Naive thymus-derived CD8-positive, alpha-beta T cell (primary cell): ENCODE results near the gene ADPRS. TPM values are rescaled to one million over a fixed set of nuclear protein-coding genes. Genes with fewer than 3 reads are reported as not detected.

Experiments used
- ATAC-seq, 2 donors: fragments of 150-1000 bp; cut with Tn5 transposase in 1 of 2; sonication (Bioruptor Pico), chemical (Tn5 transposase) in 1 of 2; 1 replicate in 1 of 2; 2 replicates in 1 of 2; pipeline ENCODE4 v1.10.0; 2021; ENCODE audit warnings: mild to moderate bottlenecking in 2 of 2, moderate library complexity in 2 of 2
- POLR2A ChIA-PET: fragments of 350-600 bp; sonication (Branson Sonifier 250); formaldehyde crosslinking; loops from one replicate; lab custom pipeline; 2021; ENCODE audit warnings: antibody characterized with exemption; lab: Charles Lee
- DNase-seq, 10 donors: peaks; one replicate each; pipeline versions ENCODE4 v3.0.0 to v3.0.0-alpha.2; 2020 to 2022
- H3K27ac Mint-ChIP-seq, 10 donors: one replicate each; pipeline ENCODE4 v1.8.0; 2020 to 2022; ENCODE audit warnings: mild to moderate bottlenecking in 10 of 10, mixed read lengths in 10 of 10, moderate library complexity in 4 of 10, inconsistent platforms in 1 of 10
- H3K27me3 Mint-ChIP-seq, 5 donors: one replicate each; pipeline ENCODE4 v1.8.0; 2021 to 2022; ENCODE audit warnings: mixed read lengths in 5 of 5
- H3K36me3 Mint-ChIP-seq, 3 donors: one replicate each; pipeline ENCODE4 v1.8.0; 2020 to 2022; ENCODE audit warnings: mixed read lengths in 3 of 3, mild to moderate bottlenecking in 2 of 3, inconsistent platforms in 1 of 3
- H3K4me1 Mint-ChIP-seq, 4 donors: one replicate each; pipeline ENCODE4 v1.8.0; 2021 to 2022; ENCODE audit warnings: mixed read lengths in 4 of 4
- H3K4me3 Mint-ChIP-seq, 10 donors: one replicate each; pipeline ENCODE4 v1.8.0; 2020 to 2022; ENCODE audit warnings: mild to moderate bottlenecking in 10 of 10, mixed read lengths in 10 of 10, moderate library complexity in 6 of 10, inconsistent platforms in 1 of 10
- H3K9me3 Mint-ChIP-seq, 9 donors: one replicate each; pipeline ENCODE4 v1.8.0; 2020 to 2022; ENCODE audit warnings: mixed read lengths in 9 of 9, mild to moderate bottlenecking in 3 of 9, inconsistent platforms in 1 of 9, moderate library complexity in 1 of 9
- polyA plus RNA-seq, 3 donors: library from polyadenylated mRNA; unstranded; fragments of 300-500 nt; fragmentation: Illumina TruSeq; gene quantifications; one replicate each; pipeline ENCODE4 v1.2.3, GENCODE V29; 2021
- total RNA-seq, 8 experiments: library from RNA in 2 of 8; stranded (reverse) in 2 of 8; gene quantifications; one replicate each; pipeline ENCODE4 v1.2.3 and lab custom pipeline; 2021 to 2026

The ADPRS gene
- total and polyA plus RNA-seq, 5 experiments from 2014 or later, result 9.9 to 30.4 (median 24.8) TPM

DNA sequence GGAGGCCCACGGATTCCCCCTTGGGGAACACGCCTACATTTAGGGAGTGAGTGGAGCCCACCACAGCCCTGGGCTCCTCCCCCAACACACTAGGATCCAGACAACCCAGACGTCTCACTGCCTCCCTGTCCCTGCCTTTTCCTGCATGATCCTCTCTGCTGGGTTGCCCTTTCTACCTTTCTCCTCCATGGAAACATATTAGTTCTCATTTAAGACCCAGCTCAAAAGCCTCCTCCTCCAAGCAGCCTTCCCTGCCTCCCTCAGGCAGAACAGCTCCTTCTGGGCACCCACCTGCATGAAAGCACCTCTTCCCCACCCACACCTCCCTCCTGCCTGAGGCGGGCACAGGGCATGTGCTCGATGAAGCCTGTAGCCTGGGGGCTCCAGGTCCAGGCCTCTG lies 25.7 kb downstream of the ADPRS start:
- Mint-ChIP-seq H3K9me3 (no peaks in the 10 kb centered on the region), H3K27ac (peak overlapping the region in 2 of 10 donors; percentile 23 to 59), H3K4me1 (peaks cover 13 to 34% (median 21%) of the 10 kb centered on the region in 4 donors), H3K4me3 (no peak overlapping the region), H3K36me3 (no peaks in the 10 kb centered on the region), H3K27me3 (no peaks in the 10 kb centered on the region)
- POLR2A ChIA-PET, result interaction anchor here (1.7 kb wide), 1 partner anchor 43 kb away, joined by 3 read pairs; no protein-coding TSS in a partner anchor
- no peak for DNase-seq
- ATAC-seq, result no peak

- Mint-ChIP-seq H3K27me3 (peaks cover 0 to 3% (median 0%) of the 10 kb centered on the region in 5 donors), H3K4me3 (no peak overlapping the region), H3K9me3 (no peaks in the 10 kb centered on the region), H3K27ac (peak overlapping the region in 1 of 10 donors; percentile 49), H3K4me1 (peaks cover 10 to 28% (median 16%) of the 10 kb centered on the region in 4 donors), H3K36me3 (no peaks in the 10 kb centered on the region)
- no peak for ATAC-seq
- DNase-seq, result no peak
- POLR2A ChIA-PET, result interaction anchor here (1.7 kb wide), 1 partner anchor 42 kb away, joined by 3 read pairs; no protein-coding TSS in a partner anchor
Measured at GRCh38 chr1:36115200-36115669, 26.5 kb downstream of the ADPRS start.

DNA sequence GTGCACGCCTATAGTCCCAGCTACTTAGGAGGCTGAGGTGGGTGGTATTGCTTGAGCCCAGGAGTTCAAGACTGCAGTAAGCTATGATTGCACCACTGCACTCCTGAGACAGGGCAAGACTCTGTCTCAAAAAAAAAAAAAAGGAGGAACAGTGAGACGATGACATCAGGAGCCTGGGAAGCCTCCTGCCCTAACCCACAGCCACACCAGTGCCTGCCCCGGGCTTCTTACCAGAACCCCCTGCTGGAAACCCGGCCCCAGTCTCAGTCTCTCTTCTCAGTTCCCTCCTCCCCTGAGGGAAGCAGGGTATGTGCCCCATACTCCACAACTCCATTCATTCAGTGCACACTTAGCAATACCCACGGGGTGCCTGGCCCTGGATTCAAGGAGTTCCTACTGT lies 27.2 kb downstream of the ADPRS start:
- no peaks in the 10 kb centered on the region for H3K9me3 Mint-ChIP-seq
- no peaks in the 10 kb centered on the region for H3K36me3 Mint-ChIP-seq
- peaks cover 8 to 21% (median 12%) of the 10 kb centered on the region in 4 donors for H3K4me1 Mint-ChIP-seq
- POLR2A ChIA-PET, result interaction anchor here (1.7 kb wide), 1 partner anchor 41 kb away, joined by 3 read pairs; no protein-coding TSS in a partner anchor
- DNase-seq (no peak), ATAC-seq (no peak)
- no peak overlapping the region for H3K4me3 Mint-ChIP-seq
- H3K27ac Mint-ChIP-seq, result no peak overlapping the region
- peaks cover 0 to 3% (median 0%) of the 10 kb centered on the region in 5 donors for H3K27me3 Mint-ChIP-seq

- POLR2A ChIA-PET, result interaction anchor here (0.5 to 1.5 kb wide), 3 partner anchors 16 to 28 kb away, joined by 3 to 4 read pairs (median 4); no protein-coding TSS in a partner anchor
- Mint-ChIP-seq H3K9me3 (no peaks in the 10 kb centered on the region), H3K27ac (peak overlapping the region in 1 of 10 donors; percentile 44), H3K27me3 (peaks cover 0 to 3% (median 0%) of the 10 kb centered on the region in 5 donors), H3K36me3 (no peaks in the 10 kb centered on the region), H3K4me1 (peaks cover 0 to 13% (median 5%) of the 10 kb centered on the region in 4 donors), H3K4me3 (no peak overlapping the region)
- DNase-seq (no peak), ATAC-seq (no peak)
Measured at GRCh38 chr1:36116901-36117300, 28.2 kb downstream of the ADPRS start.

- Mint-ChIP-seq H3K9me3 (no peaks in the 10 kb centered on the region), H3K4me3 (no peak overlapping the region), H3K4me1 (peaks cover 12 to 14% (median 13%) of the 10 kb centered on the region in 4 donors), H3K27me3 (peaks cover 8 to 19% (median 16%) of the 10 kb centered on the region in 5 donors), H3K36me3 (no peaks in the 10 kb centered on the region), H3K27ac (peak overlapping the region in 1 of 10 donors; percentile 47)
- POLR2A ChIA-PET, result interaction anchor here (0.6 to 5.7 kb wide), 4 partner anchors 10 to 46 kb away, joined by 3 to 35 read pairs (median 5); no protein-coding TSS in a partner anchor
- DNase-seq (no peak), ATAC-seq (no peak)
Measured at GRCh38 chr1:36118447-36119204, 29.9 kb downstream of the ADPRS start.

DNA sequence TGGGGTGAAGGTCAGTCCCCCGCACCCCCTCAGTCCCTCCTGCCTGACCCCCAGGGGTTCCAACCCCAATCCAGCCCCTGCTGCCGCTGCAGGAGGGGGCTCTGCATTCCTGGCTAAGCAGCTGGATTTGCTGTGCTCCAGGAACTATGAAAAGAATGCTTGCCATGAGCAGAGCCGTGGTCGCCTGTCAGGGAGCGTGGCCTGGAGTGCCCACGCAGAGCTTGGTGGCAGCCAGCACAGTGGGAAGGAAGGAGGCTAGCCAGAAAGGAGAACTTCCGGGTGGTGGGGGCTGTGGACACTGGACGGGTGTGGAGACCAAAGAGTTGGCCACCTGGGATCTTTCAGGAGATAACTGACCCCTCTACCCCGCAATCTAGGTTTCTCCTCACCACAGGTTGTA lies 30.8 kb downstream of the ADPRS start:
- POLR2A ChIA-PET, result interaction anchor here (0.6 to 5.7 kb wide), 4 partner anchors 11 to 1871 kb away, joined by 3 to 35 read pairs (median 4); no protein-coding TSS in a partner anchor
- Mint-ChIP-seq H3K36me3 (no peaks in the 10 kb centered on the region), H3K27me3 (peaks cover 11 to 25% (median 22%) of the 10 kb centered on the region in 5 donors), H3K9me3 (no peaks in the 10 kb centered on the region), H3K4me3 (no peak overlapping the region), H3K4me1 (peaks cover 14 to 21% (median 19%) of the 10 kb centered on the region in 4 donors), H3K27ac (no peak overlapping the region)
- DNase-seq (no peak), ATAC-seq (no peak)

GRCh38 chr1:36122062-36123030 lies 33.7 kb downstream of the ADPRS start:
- peaks cover 19 to 40% (median 30%) of the 10 kb centered on the region in 5 donors for H3K27me3 Mint-ChIP-seq
- H3K4me3 Mint-ChIP-seq, result peak overlapping the region in 6 of 10 donors; percentile 10 to 79 (median 48)
- H3K9me3 Mint-ChIP-seq, result no peaks in the 10 kb centered on the region
- peak overlapping the region in 7 of 10 donors; percentile 24 to 77 (median 47) for H3K27ac Mint-ChIP-seq
- POLR2A ChIA-PET, result interaction anchor here (1.1 to 5.7 kb wide), 2 partner anchors 9 to 14 kb away, joined by 4 to 35 read pairs; no protein-coding TSS in a partner anchor
- H3K36me3 Mint-ChIP-seq, result no peaks in the 10 kb centered on the region
- DNase-seq (no peak), ATAC-seq (peak in 1 of 2 donors; percentile 7)
- H3K4me1 Mint-ChIP-seq, result peaks cover 29 to 43% (median 36%) of the 10 kb centered on the region in 4 donors

DNA sequence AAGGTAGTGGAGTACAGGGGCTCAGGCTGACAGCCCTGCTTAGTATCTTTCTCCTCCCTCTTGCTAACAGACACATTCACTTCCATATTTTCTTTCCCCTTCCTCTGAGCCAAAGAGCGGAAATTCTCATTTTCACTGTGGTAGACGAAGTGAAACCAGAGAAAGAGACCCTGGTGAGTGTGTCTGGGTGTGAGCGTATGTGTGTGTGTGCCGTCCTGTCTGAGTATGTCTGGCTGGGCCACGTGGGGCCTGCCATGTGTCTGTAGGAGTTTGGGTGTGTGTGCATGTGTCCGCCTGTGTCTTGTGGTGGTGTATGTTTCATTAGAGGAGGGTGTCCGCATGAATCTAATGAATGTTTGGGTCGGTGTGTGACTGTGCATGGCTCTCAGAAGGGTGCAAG lies 34.7 kb downstream of the ADPRS start:
- POLR2A ChIA-PET, result interaction anchor here (5.7 kb wide), 1 partner anchor 15 kb away, joined by 35 read pairs; no protein-coding TSS in a partner anchor
- Mint-ChIP-seq H3K36me3 (no peaks in the 10 kb centered on the region), H3K9me3 (no peaks in the 10 kb centered on the region), H3K27me3 (peaks cover 19 to 40% (median 30%) of the 10 kb centered on the region in 5 donors), H3K4me1 (peaks cover 29 to 47% (median 37%) of the 10 kb centered on the region in 4 donors), H3K27ac (peak overlapping the region in 8 of 10 donors; percentile 7 to 83 (median 43)), H3K4me3 (peak overlapping the region; percentile 10 to 79 (median 64))
- DNase-seq (peak in 2 of 10 donors; percentile 22 to 29), ATAC-seq (peak; percentile 65 to 70)

GRCh38 chr1:36124404-36125128 lies 35.9 kb downstream of the ADPRS start:
- POLR2A ChIA-PET, result no interaction called here
- H3K27me3 Mint-ChIP-seq, result peaks cover 19 to 40% (median 30%) of the 10 kb centered on the region in 5 donors

GRCh38 chr1:36125129-36125991 lies 36.7 kb downstream of the ADPRS start, which contains the start of gene COL8A2:
Gene COL8A2 (minus strand): TSS chr1:36125222. CDS start chr1:36100242, 24,980 bp downstream.
- H3K4me3 Mint-ChIP-seq, result peak within 1 kb of the TSS; percentile 64 to 84 (median 78)
- DNase-seq, result peak in 2 of 10 donors; percentile 38 to 39
- no peaks in the 10 kb centered on the region for H3K36me3 Mint-ChIP-seq
- peak; percentile 34 to 80 for ATAC-seq
- POLR2A ChIA-PET, result no interaction called here
- no peaks in the 10 kb centered on the region for H3K9me3 Mint-ChIP-seq
- peak within 1 kb of the TSS in 8 of 10 donors; percentile 48 to 79 (median 64) for H3K27ac Mint-ChIP-seq
- peaks cover 19 to 40% (median 30%) of the 10 kb centered on the region in 5 donors for H3K27me3 Mint-ChIP-seq
- H3K4me1 Mint-ChIP-seq, result peaks cover 29 to 47% (median 37%) of the 10 kb centered on the region in 4 donors

More at GRCh38 chr1:36124404-36125128, 35.9 kb downstream of the ADPRS start:
- Mint-ChIP-seq H3K4me3 (peak overlapping the region; percentile 64 to 84 (median 78)), H3K4me1 (peaks cover 29 to 47% (median 37%) of the 10 kb centered on the region in 4 donors), H3K36me3 (no peaks in the 10 kb centered on the region), H3K9me3 (no peaks in the 10 kb centered on the region), H3K27ac (peak overlapping the region in 6 of 10 donors; percentile 8 to 66 (median 40))
- DNase-seq (no peak), ATAC-seq (no peak)
